GM12878 (cell line): ENCODE measurements around the gene GFM1. TPM values are rescaled to one million over a fixed set of nuclear protein-coding genes. Genes with fewer than 3 reads are reported as not detected.
A peak's percentile ranks its signal among the peaks of the same experiment; 100 is the strongest.

ENCODE experiments used
- BACH1 ChIP-seq: fragments of 450-650 bp; IDR thresholded peaks from 2 replicates; pipeline ENCODE4 v1.6.1; 2017; ENCODE audit warnings: mild to moderate bottlenecking, borderline replicate concordance
- CHD2 ChIP-seq: IDR thresholded peaks from 2 replicates; pipeline ENCODE4 v1.6.1; 2011; ENCODE audit warnings: low read depth, low read length, improper control_type of control experiment, borderline replicate concordance
- DPF2 ChIP-seq: fragments of 450-650 bp; IDR thresholded peaks from 2 replicates; pipeline ENCODE4 v1.6.1; 2017; ENCODE audit warnings: mild to moderate bottlenecking
- FOS ChIP-seq: IDR thresholded peaks from 3 replicates; pipeline ENCODE4 v1.6.1; 2011; ENCODE audit warnings: borderline replicate concordance; ENCODE audit not compliant: insufficient read length; ENCODE audit errors: extremely low read depth
- GATAD2B ChIP-seq: fragments of 450-650 bp; conservative IDR thresholded peaks from 2 replicates; pipeline ENCODE4 v1.6.1; 2017; ENCODE audit warnings: low read depth, mild to moderate bottlenecking, moderate library complexity
- polyA plus RNA-seq, 11 experiments: library from polyadenylated mRNA; depleted of rRNA in 4 of 11; unstranded in 6 of 11; stranded (reverse) in 5 of 11; fragments of >200 nt; fragmentation: Nextera tagmentation in 4 of 11; fragmentation: Illumina TruSeq in 1 of 11; extraction: Ambion mirVana in 4 of 11; extraction: Trizol in 1 of 11; gene quantifications; 1 replicate in 1 of 11; 2 replicates in 10 of 11; pipeline versions ENCODE4 v1.2.1 to v1.2.3, GENCODE V29; 2011 to 2016; ENCODE audit warnings: inconsistent platforms in 2 of 11, missing spikeins in 2 of 11, low read depth in 1 of 11
- total RNA-seq, 4 experiments: library from RNA; depleted of rRNA in 3 of 4; stranded (reverse); fragments of >200 nt in 3 of 4; fragmentation: Illumina TruSeq in 1 of 4; extraction: Trizol in 1 of 4; gene quantifications; 2 replicates each; pipeline versions ENCODE4 v1.2.1 to v1.2.3, GENCODE V29; 2013 to 2021
- TF ChIP-seq, protein P1 (sequence below): fragments of 450-650 bp; IDR thresholded peaks from 2 replicates; pipeline ENCODE4 v1.6.1; 2017; ENCODE audit warnings: mild to moderate bottlenecking, moderate library complexity
- TF ChIP-seq, protein P2 (sequence below): IDR thresholded peaks from 2 replicates; pipeline ENCODE4 v1.6.1; 2011; ENCODE audit warnings: low read depth, low read length, improper control_type of control experiment, borderline replicate concordance
- TF ChIP-seq, protein P3 (sequence below): fragments of 450-650 bp; formaldehyde crosslinking; IDR thresholded peaks from 2 replicates; pipeline ENCODE4 v1.4.0; 2020; ENCODE audit warnings: mild to moderate bottlenecking, moderate library complexity
- TF ChIP-seq, protein P4 (sequence below): fragments of 450-650 bp; IDR thresholded peaks from 2 replicates; pipeline ENCODE4 v1.6.1; 2018; ENCODE audit warnings: borderline replicate concordance, mild to moderate bottlenecking; ENCODE audit not compliant: partially characterized antibody

Gene GFM1
- total and polyA plus RNA-seq, 10 of the 15 experiments (the other 5 are each of a cell fraction or from before 2014, with no cell fraction given) = 36.9 to 87.2 (median 57.3) TPM

DNA sequence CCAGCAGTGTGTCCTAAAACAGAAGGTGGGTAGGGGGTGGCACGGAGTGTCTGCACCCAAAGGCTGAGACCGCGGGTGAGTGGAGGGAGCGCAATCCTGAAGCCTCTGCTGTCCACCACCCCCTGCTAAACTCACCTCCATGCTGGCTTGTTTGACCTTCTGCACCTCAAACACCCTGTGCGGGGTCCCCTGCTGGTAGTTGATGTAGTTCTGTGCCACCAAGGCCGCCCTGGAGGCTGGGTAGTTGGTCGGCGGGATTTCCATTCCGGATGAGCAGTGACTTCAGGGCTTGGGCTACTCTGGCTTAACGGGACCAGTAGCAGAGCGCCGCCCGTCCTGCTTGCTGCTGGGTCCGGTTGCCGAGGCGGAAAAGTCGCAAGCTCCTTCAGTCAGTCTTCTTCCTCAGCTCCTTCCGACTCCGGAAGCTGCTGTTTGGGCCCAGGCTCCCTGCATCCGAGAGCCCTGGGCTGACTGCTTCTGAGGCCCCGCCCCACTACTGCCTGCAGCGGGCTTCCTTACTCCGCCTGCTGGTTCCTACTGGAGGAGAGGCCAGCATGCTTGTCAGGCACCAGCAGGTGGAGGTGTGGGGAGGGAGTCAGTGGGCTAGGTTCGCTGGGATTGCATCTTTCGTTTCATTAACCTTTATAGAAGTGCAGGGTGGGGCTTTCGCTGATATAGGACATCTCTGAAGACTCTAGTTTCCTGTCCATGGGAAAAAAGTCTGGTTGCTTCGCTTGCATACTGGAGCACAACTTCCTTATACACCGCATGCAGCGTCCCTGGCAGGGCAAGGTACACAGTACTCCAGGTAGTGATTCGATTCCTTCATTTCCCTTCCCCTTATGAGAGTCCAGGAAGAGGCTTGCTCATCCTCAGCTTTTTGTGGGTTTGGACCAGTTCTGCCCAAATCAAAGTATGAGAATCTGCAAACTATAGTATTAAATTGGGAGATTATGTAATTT is 28.2 kb downstream of the GFM1 start, which contains the start of gene LXN (continued):
- TF ChIP-seq, protein P1, sequence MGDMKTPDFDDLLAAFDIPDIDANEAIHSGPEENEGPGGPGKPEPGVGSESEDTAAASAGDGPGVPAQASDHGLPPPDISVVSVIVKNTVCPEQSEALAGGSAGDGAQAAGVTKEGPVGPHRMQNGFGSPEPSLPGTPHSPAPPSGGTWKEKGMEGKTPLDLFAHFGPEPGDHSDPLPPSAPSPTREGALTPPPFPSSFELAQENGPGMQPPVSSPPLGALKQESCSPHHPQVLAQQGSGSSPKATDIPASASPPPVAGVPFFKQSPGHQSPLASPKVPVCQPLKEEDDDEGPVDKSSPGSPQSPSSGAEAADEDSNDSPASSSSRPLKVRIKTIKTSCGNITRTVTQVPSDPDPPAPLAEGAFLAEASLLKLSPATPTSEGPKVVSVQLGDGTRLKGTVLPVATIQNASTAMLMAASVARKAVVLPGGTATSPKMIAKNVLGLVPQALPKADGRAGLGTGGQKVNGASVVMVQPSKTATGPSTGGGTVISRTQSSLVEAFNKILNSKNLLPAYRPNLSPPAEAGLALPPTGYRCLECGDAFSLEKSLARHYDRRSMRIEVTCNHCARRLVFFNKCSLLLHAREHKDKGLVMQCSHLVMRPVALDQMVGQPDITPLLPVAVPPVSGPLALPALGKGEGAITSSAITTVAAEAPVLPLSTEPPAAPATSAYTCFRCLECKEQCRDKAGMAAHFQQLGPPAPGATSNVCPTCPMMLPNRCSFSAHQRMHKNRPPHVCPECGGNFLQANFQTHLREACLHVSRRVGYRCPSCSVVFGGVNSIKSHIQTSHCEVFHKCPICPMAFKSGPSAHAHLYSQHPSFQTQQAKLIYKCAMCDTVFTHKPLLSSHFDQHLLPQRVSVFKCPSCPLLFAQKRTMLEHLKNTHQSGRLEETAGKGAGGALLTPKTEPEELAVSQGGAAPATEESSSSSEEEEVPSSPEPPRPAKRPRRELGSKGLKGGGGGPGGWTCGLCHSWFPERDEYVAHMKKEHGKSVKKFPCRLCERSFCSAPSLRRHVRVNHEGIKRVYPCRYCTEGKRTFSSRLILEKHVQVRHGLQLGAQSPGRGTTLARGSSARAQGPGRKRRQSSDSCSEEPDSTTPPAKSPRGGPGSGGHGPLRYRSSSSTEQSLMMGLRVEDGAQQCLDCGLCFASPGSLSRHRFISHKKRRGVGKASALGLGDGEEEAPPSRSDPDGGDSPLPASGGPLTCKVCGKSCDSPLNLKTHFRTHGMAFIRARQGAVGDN = peak; percentile 57; the same call in 1 of the 2 replicates
- TF ChIP-seq BACH1 = 0 out of 2 replicates have a peak, but pooled peaks have one; percentile 8
- TF ChIP-seq, protein P2, sequence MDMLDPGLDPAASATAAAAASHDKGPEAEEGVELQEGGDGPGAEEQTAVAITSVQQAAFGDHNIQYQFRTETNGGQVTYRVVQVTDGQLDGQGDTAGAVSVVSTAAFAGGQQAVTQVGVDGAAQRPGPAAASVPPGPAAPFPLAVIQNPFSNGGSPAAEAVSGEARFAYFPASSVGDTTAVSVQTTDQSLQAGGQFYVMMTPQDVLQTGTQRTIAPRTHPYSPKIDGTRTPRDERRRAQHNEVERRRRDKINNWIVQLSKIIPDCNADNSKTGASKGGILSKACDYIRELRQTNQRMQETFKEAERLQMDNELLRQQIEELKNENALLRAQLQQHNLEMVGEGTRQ = no peak
- TF ChIP-seq CHD2 = 0 out of 2 replicates have a peak, but pooled peaks have one; percentile 10
- TF ChIP-seq GATAD2B = 0 out of 2 replicates have a peak, but pooled peaks have one; percentile 51
- TF ChIP-seq DPF2 = peak; percentile 58; the same call in 1 of the 2 replicates
- TF ChIP-seq, protein P3, sequence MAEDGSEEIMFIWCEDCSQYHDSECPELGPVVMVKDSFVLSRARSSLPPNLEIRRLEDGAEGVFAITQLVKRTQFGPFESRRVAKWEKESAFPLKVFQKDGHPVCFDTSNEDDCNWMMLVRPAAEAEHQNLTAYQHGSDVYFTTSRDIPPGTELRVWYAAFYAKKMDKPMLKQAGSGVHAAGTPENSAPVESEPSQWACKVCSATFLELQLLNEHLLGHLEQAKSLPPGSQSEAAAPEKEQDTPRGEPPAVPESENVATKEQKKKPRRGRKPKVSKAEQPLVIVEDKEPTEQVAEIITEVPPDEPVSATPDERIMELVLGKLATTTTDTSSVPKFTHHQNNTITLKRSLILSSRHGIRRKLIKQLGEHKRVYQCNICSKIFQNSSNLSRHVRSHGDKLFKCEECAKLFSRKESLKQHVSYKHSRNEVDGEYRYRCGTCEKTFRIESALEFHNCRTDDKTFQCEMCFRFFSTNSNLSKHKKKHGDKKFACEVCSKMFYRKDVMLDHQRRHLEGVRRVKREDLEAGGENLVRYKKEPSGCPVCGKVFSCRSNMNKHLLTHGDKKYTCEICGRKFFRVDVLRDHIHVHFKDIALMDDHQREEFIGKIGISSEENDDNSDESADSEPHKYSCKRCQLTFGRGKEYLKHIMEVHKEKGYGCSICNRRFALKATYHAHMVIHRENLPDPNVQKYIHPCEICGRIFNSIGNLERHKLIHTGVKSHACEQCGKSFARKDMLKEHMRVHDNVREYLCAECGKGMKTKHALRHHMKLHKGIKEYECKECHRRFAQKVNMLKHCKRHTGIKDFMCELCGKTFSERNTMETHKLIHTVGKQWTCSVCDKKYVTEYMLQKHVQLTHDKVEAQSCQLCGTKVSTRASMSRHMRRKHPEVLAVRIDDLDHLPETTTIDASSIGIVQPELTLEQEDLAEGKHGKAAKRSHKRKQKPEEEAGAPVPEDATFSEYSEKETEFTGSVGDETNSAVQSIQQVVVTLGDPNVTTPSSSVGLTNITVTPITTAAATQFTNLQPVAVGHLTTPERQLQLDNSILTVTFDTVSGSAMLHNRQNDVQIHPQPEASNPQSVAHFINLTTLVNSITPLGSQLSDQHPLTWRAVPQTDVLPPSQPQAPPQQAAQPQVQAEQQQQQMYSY (CRISPR knock-in tag) = no peak
- TF ChIP-seq, protein P4, sequence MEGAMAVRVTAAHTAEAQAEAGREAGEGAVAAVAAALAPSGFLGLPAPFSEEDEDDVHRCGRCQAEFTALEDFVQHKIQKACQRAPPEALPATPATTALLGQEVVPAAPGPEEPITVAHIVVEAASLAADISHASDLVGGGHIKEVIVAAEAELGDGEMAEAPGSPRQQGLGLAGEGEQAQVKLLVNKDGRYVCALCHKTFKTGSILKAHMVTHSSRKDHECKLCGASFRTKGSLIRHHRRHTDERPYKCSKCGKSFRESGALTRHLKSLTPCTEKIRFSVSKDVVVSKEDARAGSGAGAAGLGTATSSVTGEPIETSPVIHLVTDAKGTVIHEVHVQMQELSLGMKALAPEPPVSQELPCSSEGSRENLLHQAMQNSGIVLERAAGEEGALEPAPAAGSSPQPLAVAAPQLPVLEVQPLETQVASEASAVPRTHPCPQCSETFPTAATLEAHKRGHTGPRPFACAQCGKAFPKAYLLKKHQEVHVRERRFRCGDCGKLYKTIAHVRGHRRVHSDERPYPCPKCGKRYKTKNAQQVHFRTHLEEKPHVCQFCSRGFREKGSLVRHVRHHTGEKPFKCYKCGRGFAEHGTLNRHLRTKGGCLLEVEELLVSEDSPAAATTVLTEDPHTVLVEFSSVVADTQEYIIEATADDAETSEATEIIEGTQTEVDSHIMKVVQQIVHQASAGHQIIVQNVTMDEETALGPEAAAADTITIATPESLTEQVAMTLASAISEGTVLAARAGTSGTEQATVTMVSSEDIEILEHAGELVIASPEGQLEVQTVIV = peak; percentile 33
- no peak for TF ChIP-seq FOS
- TF ChIP-seq, all 136 proteins: peak for 37
